Naive thymus-derived CD4-positive, alpha-beta T cell (primary cell): ENCODE data around the gene IBA57. TPM values are rescaled to one million over a fixed set of nuclear protein-coding genes. Genes with fewer than 3 reads are reported as not detected.

Experiments used
- ATAC-seq: fragments of 150-1000 bp; cut with Tn5 transposase; 2 replicates; pipeline ENCODE4 v1.10.0; 2021; ENCODE audit warnings: mild to moderate bottlenecking, moderate library complexity
- CTCF ChIA-PET: fragments of 350-600 bp; sonication (Branson Sonifier 250); formaldehyde crosslinking; loops from one replicate; lab custom pipeline; 2021; ENCODE audit warnings: antibody characterized with exemption; lab: Charles Lee
- POLR2A ChIA-PET: fragments of 350-600 bp; sonication (Branson Sonifier 250); formaldehyde crosslinking; loops from one replicate; lab custom pipeline; 2021; ENCODE audit warnings: antibody characterized with exemption, inconsistent platforms; lab: Charles Lee
- DNase-seq, 9 donors: peaks; one replicate each; pipeline versions ENCODE4 v3.0.0 to v3.0.0-alpha.2; 2020 to 2022; ENCODE audit warnings: mixed read lengths in 1 of 9
- H3K27ac ChIP-seq: one replicate; pipeline ENCODE4 v1.7.0; 2013; ENCODE audit warnings: mild to moderate bottlenecking, low read depth, low read length, moderate library complexity
- H3K27me3 ChIP-seq, 2 donors: one replicate each; pipeline ENCODE4 v1.7.0; 2013; ENCODE audit warnings: low read length in 2 of 2, mild to moderate bottlenecking in 2 of 2, moderate library complexity in 2 of 2; ENCODE audit not compliant: control insufficient read depth in 2 of 2, insufficient read depth in 2 of 2
- H3K36me3 ChIP-seq, 3 experiments: 1 replicate in 2 of 3; 2 replicates in 1 of 3; pipeline ENCODE4 v1.7.0; 2013; ENCODE audit warnings: low read length in 3 of 3, mild to moderate bottlenecking in 3 of 3, moderate library complexity in 1 of 3; ENCODE audit not compliant: insufficient read depth in 3 of 3, control insufficient read depth in 2 of 3
- H3K4me1 ChIP-seq, 2 donors: one replicate each; pipeline ENCODE4 v1.7.0; 2013; ENCODE audit warnings: low read length in 2 of 2, mild to moderate bottlenecking in 2 of 2, moderate library complexity in 1 of 2; ENCODE audit not compliant: control insufficient read depth in 2 of 2, insufficient read depth in 2 of 2
- H3K4me3 ChIP-seq: 2 replicates; pipeline ENCODE4 v1.7.0; 2013; ENCODE audit warnings: mild to moderate bottlenecking, low read length
- H3K9me3 ChIP-seq, 3 experiments: 1 replicate in 2 of 3; 2 replicates in 1 of 3; pipeline ENCODE4 v1.7.0; 2013; ENCODE audit warnings: low read length in 3 of 3; ENCODE audit not compliant: control insufficient read depth in 2 of 3
- H3K27ac Mint-ChIP-seq, 9 donors: one replicate each; pipeline ENCODE4 v1.8.0; 2020 to 2022; ENCODE audit warnings: mixed read lengths in 9 of 9, mild to moderate bottlenecking in 8 of 9, moderate library complexity in 5 of 9, inconsistent platforms in 2 of 9
- H3K27me3 Mint-ChIP-seq, 5 donors: one replicate each; pipeline ENCODE4 v1.8.0; 2021 to 2022; ENCODE audit warnings: mixed read lengths in 5 of 5, mild to moderate bottlenecking in 1 of 5
- H3K36me3 Mint-ChIP-seq, 5 donors: one replicate each; pipeline ENCODE4 v1.8.0; 2020 to 2022; ENCODE audit warnings: mixed read lengths in 5 of 5, mild to moderate bottlenecking in 3 of 5, inconsistent platforms in 1 of 5
- H3K4me1 Mint-ChIP-seq, 7 donors: one replicate each; pipeline ENCODE4 v1.8.0; 2020 to 2022; ENCODE audit warnings: mixed read lengths in 7 of 7, mild to moderate bottlenecking in 3 of 7, inconsistent platforms in 1 of 7
- H3K4me3 Mint-ChIP-seq, 10 donors: one replicate each; pipeline ENCODE4 v1.8.0; 2020 to 2022; ENCODE audit warnings: mild to moderate bottlenecking in 10 of 10, mixed read lengths in 10 of 10, moderate library complexity in 6 of 10, inconsistent platforms in 2 of 10
- H3K9me3 Mint-ChIP-seq, 11 donors: one replicate each; pipeline ENCODE4 v1.8.0; 2020 to 2022; ENCODE audit warnings: mixed read lengths in 11 of 11, mild to moderate bottlenecking in 4 of 11, inconsistent platforms in 1 of 11, moderate library complexity in 1 of 11
- intact Hi-C, 2 donors: fragments of 100-400 bp; cut with micrococcal nuclease; formaldehyde crosslinking; loops; one replicate each; pipeline ENCODE4 v1.15.1; 2023
- polyA plus RNA-seq, 2 donors: library from polyadenylated mRNA; unstranded; fragments of 300-500 nt; fragmentation: Illumina TruSeq; gene quantifications; one replicate each; pipeline ENCODE4 v1.2.3, GENCODE V29; 2021
- total RNA-seq, 6 experiments: library from RNA in 5 of 6; stranded (reverse) in 5 of 6; gene quantifications; 1 replicate in 5 of 6; 2 replicates in 1 of 6; pipeline ENCODE4 v1.2.3 and lab custom pipeline; 2021 to 2026

IBA57 gene
- total and polyA plus RNA-seq, 7 experiments from 2014 or later, result 5.4 to 17.1 (median 10.2) TPM

- Mint-ChIP-seq H3K36me3 (no peaks in the 10 kb centered on the region), H3K27ac (peak overlapping the region; percentile 87 to 98 (median 96)), H3K27me3 (no peaks in the 10 kb centered on the region), H3K9me3 (peaks cover 0 to 2% (median 0%) of the 10 kb centered on the region in 11 donors), H3K4me3 (peak overlapping the region; percentile 76 to 90 (median 86)), H3K4me1 (peaks cover 11 to 65% (median 49%) of the 10 kb centered on the region in 7 donors)
- ChIA-PET POLR2A (interaction anchor here (0.6 to 8.3 kb wide), 13 partner anchors 10 to 320 kb away, joined by 3 to 109 read pairs (median 6); partner anchors contain the start of genes ARF1, GUK1 and RNF187), CTCF (interaction anchor here (0.7 to 3.5 kb wide), 8 partner anchors 15 to 1089 kb away, joined by 3 to 34 read pairs (median 3); partner anchors contain the start of gene GUK1)
- Histone ChIP-seq H3K9me3 (no peaks in the 10 kb centered on the region), H3K4me3 (peak overlapping the region; percentile 79), H3K27ac (peak overlapping the region; percentile 97), H3K36me3 (peaks cover 0 to 17% (median 0%) of the 10 kb centered on the region in 3 experiments), H3K27me3 (no peaks in the 10 kb centered on the region), H3K4me1 (peaks cover 14 to 39% of the 10 kb centered on the region in 2 donors)
- intact Hi-C loops, result loop anchor here (1.0 to 10.0 kb wide), 14 partner anchors 8 to 1178 kb away; partner anchors contain the start of genes MRPL55 (in 2 of the 2), ARF1 (in 1 of the 2), C1orf35 (in 1 of the 2) and CCSAP (in 1 of the 2)
- peak; percentile 24 for ATAC-seq
- peak in 6 of 9 donors; percentile 52 to 77 (median 61) for DNase-seq
Measured at GRCh38 chr1:228166170-228166936, 749 bp downstream of the IBA57 start.

- H3K27me3 Mint-ChIP-seq, result no peaks in the 10 kb centered on the region
- peaks cover 14 to 53% (median 44%) of the 10 kb centered on the region in 7 donors for H3K4me1 Mint-ChIP-seq
- H3K9me3 ChIP-seq, result no peaks in the 10 kb centered on the region
- ChIA-PET POLR2A (interaction anchor here (1.7 to 8.3 kb wide), 2 partner anchors 31 to 36 kb away, joined by 4 to 109 read pairs; partner anchors contain the start of gene GUK1), CTCF (interaction anchor here (1.3 kb wide), 1 partner anchor 28 kb away, joined by 3 read pairs; the partner anchor contains the start of gene GUK1)
- peaks cover 0 to 2% (median 0%) of the 10 kb centered on the region in 11 donors for H3K9me3 Mint-ChIP-seq
- DNase-seq, result no peak
- H3K4me3 Mint-ChIP-seq, result no peak overlapping the region
- H3K27ac ChIP-seq, result no peak overlapping the region
- no peaks in the 10 kb centered on the region for H3K36me3 Mint-ChIP-seq
- H3K27me3 ChIP-seq, result no peaks in the 10 kb centered on the region
- peaks cover 14 to 21% of the 10 kb centered on the region in 2 donors for H3K4me1 ChIP-seq
- H3K36me3 ChIP-seq, result peaks cover 0 to 21% (median 0%) of the 10 kb centered on the region in 3 experiments
- intact Hi-C loops, result loop anchor here (5.0 to 10.0 kb wide), 2 partner anchors 431 to 1176 kb away; partner anchors contain the start of genes CCSAP (in 1 of the 2), JMJD4 (in 1 of the 2) and SNAP47 (in 1 of the 2)
- no peak for ATAC-seq
- peak overlapping the region in 5 of 9 donors; percentile 79 to 98 (median 83) for H3K27ac Mint-ChIP-seq
- no peak overlapping the region for H3K4me3 ChIP-seq
Measured at GRCh38 chr1:228168563-228169270, 3.1 kb downstream of the IBA57 start.

- POLR2A ChIA-PET, result no interaction called here
- Mint-ChIP-seq H3K4me3 (no peak overlapping the region), H3K36me3 (no peaks in the 10 kb centered on the region), H3K27me3 (no peaks in the 10 kb centered on the region), H3K4me1 (peaks cover 12 to 47% (median 38%) of the 10 kb centered on the region in 7 donors), H3K27ac (peak overlapping the region in 5 of 9 donors; percentile 39 to 83 (median 73)), H3K9me3 (no peaks in the 10 kb centered on the region)
- intact Hi-C loops, result loop anchor here (5.0 to 10.0 kb wide), 2 partner anchors 432 to 1175 kb away; partner anchors contain the start of genes CCSAP (in 1 of the 2), JMJD4 (in 1 of the 2) and SNAP47 (in 1 of the 2)
- H3K4me1 ChIP-seq, result peaks cover 14 to 18% of the 10 kb centered on the region in 2 donors
- ATAC-seq (no peak), DNase-seq (no peak)
- no peaks in the 10 kb centered on the region for H3K27me3 ChIP-seq
- H3K27ac ChIP-seq, result no peak overlapping the region
- CTCF ChIA-PET, result interaction anchor here (1.3 kb wide), 1 partner anchor 29 kb away, joined by 3 read pairs; the partner anchor contains the start of gene GUK1
- no peaks in the 10 kb centered on the region for H3K9me3 ChIP-seq
- H3K4me3 ChIP-seq, result no peak overlapping the region
- H3K36me3 ChIP-seq, result peaks cover 0 to 21% (median 0%) of the 10 kb centered on the region in 3 experiments
Measured at GRCh38 chr1:228169345-228169744, 3.7 kb downstream of the IBA57 start.

- ChIA-PET POLR2A (no interaction called here), CTCF (interaction anchor here (0.8 kb wide), 1 partner anchor 33 kb away, joined by 3 read pairs; no protein-coding TSS in a partner anchor)
- Mint-ChIP-seq H3K4me1 (peaks cover 9 to 37% (median 30%) of the 10 kb centered on the region in 7 donors), H3K4me3 (no peak overlapping the region), H3K36me3 (no peaks in the 10 kb centered on the region), H3K27me3 (no peaks in the 10 kb centered on the region), H3K9me3 (no peaks in the 10 kb centered on the region), H3K27ac (no peak overlapping the region)
- DNase-seq (no peak), ATAC-seq (no peak)
- H3K9me3 ChIP-seq, result no peaks in the 10 kb centered on the region
- intact Hi-C loops, result no loop called here
- peaks cover 9 to 12% of the 10 kb centered on the region in 2 donors for H3K4me1 ChIP-seq
- peaks cover 0 to 33% (median 5%) of the 10 kb centered on the region in 3 experiments for H3K36me3 ChIP-seq
- H3K4me3 ChIP-seq, result no peak overlapping the region
- no peak overlapping the region for H3K27ac ChIP-seq
- no peaks in the 10 kb centered on the region for H3K27me3 ChIP-seq
Measured at GRCh38 chr1:228170666-228171065, 5.1 kb downstream of the IBA57 start.

DNA sequence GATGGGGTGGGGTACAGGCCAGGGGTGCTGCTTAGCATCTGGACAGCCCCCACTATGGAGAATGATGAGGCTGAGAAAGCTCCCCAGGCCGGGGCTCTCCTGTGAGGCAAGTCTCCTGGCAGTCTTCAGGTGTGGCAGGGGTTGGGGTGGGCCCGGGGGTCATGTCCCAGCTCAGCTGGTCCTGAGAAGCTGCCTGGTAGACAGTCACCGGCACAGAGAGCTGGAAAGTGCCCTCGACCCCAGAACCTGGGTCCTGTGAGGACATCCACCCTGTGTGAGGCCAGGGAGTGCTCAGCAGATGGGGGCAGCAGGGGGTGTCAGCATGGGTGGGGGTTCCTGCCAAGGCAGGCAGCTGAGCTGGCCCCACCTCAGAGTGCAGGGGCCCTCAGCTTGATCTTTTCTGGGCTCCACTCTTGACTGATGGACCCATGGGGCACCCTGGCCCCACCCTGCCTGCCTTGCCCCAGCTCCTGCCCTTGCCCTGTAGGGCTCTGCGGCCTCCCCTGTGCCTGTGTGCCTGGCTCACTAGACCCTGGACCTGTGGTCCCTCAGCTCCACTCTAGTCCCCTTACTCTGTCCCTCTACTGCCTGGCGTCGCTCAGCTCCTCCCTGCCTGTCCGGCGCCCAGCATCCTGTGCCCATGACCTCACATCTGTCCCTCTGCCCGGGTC, 5.8 kb downstream of the IBA57 start:
- Histone ChIP-seq H3K4me1 (peaks cover 7 to 11% of the 10 kb centered on the region in 2 donors), H3K36me3 (peaks cover 0 to 40% (median 5%) of the 10 kb centered on the region in 3 experiments), H3K27me3 (no peaks in the 10 kb centered on the region), H3K9me3 (no peaks in the 10 kb centered on the region), H3K4me3 (no peak overlapping the region), H3K27ac (no peak overlapping the region)
- Mint-ChIP-seq H3K27ac (peak overlapping the region in 2 of 9 donors; percentile 60 to 75), H3K9me3 (no peaks in the 10 kb centered on the region), H3K27me3 (no peaks in the 10 kb centered on the region), H3K4me3 (no peak overlapping the region), H3K4me1 (peaks cover 9 to 37% (median 30%) of the 10 kb centered on the region in 7 donors), H3K36me3 (no peaks in the 10 kb centered on the region)
- ChIA-PET POLR2A (interaction anchor here (1.1 kb wide), 1 partner anchor 27 kb away, joined by 3 read pairs; no protein-coding TSS in a partner anchor), CTCF (interaction anchor here (0.8 kb wide), 1 partner anchor 34 kb away, joined by 3 read pairs; no protein-coding TSS in a partner anchor)
- ATAC-seq (no peak), DNase-seq (no peak)
- intact Hi-C loops, result no loop called here
